ENCODE measurements around the gene UBE2S.

The UBE2S gene

GRCh38 chr19:55400281-55401087 lies 7.1 kb downstream of the UBE2S start:
- Histone ChIP-seq H3K4me3 (no peak overlapping the region), H3K27ac (no peak overlapping the region), H3K9me3 (no peaks in the 10 kb centered on the region), H3K36me3 (peaks cover 16 to 53% (median 44%) of the 10 kb centered on the region in 3 donors), H3K27me3 (no peaks in the 10 kb centered on the region), H3K4me1 (peaks cover 0 to 4% (median under 1%) of the 10 kb centered on the region in 4 donors)
- intact Hi-C loops (cut with DNase I; ENCODE audit: low total_unique reads): loop anchor here (10.0 kb wide), 1 partner anchor 234 kb away; no protein-coding TSS in a partner anchor
- DNase-seq: no peak
- TF ChIP-seq CTCF (IDR thresholded peaks at IDR 0.05): no peak

DNA sequence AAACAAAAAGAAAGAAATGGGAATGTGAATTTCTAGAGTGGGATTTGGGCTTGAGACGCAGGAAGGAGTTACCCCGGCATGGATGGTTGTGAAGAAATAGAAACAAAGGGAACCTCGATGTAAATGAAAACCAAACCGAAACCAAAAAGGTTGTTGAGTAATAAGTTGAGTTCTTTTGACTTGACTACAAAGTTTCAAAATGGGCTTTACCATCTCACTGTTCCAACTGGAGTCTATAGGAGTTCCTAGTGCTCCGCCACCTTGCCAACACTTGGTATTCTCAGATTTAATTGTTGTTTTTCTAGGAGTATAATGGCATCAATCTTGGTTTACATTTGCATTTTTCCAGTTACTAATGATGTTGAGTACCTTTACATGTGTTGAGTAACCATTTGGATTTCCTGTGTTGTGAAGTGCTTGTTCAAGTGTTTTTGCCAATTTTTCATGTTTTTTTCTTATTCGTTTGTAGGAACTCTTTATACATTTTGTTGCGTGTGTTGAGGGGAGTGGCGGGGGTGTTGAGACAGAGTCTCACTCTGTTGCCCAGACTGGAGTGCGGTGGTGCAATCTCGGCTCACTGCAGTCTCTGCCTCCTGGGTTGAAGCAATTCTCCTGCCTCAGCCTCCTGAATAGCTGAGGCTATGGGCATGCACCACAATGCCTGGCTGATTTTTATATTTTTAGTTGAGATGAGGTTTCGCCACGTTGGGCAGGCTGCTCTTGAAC lies 9.2 kb downstream of the UBE2S start:
- intact Hi-C loops (cut with DNase I; ENCODE audit: low total_unique reads): no loop called here
- H3K36me3 ChIP-seq: peaks cover 8 to 32% (median 29%) of the 10 kb centered on the region in 3 donors
- no peak overlapping the region for H3K4me3 ChIP-seq
- H3K4me1 ChIP-seq: peaks cover 0 to 3% (median 0%) of the 10 kb centered on the region in 4 donors
- H3K27ac ChIP-seq: no peak overlapping the region
- H3K9me3 ChIP-seq: no peaks in the 10 kb centered on the region
- no peaks in the 10 kb centered on the region for H3K27me3 ChIP-seq
- no peak for TF ChIP-seq CTCF (IDR thresholded peaks at IDR 0.05)
- no peak for DNase-seq

GRCh38 chr19:55392820-55393761 lies 14.5 kb downstream of the UBE2S start:
- intact Hi-C loops (cut with DNase I; ENCODE audit: low total_unique reads): no loop called here

GRCh38 chr19:55391702-55392615 lies 15.6 kb downstream of the UBE2S start:
- Histone ChIP-seq H3K4me1 (peaks cover 0 to 35% (median 24%) of the 10 kb centered on the region in 4 donors), H3K27ac (no peak overlapping the region), H3K4me3 (no peak overlapping the region), H3K27me3 (no peaks in the 10 kb centered on the region), H3K36me3 (peaks cover 4 to 60% (median 37%) of the 10 kb centered on the region in 3 donors), H3K9me3 (no peaks in the 10 kb centered on the region)
- DNase-seq: no peak
- intact Hi-C loops (cut with DNase I; ENCODE audit: low total_unique reads): no loop called here
- TF ChIP-seq CTCF (IDR thresholded peaks at IDR 0.05): no peak

More at GRCh38 chr19:55392820-55393761, 14.5 kb downstream of the UBE2S start:
- Histone ChIP-seq H3K4me1 (peaks cover 0 to 24% (median 13%) of the 10 kb centered on the region in 4 donors), H3K9me3 (no peaks in the 10 kb centered on the region), H3K27ac (no peak overlapping the region), H3K27me3 (no peaks in the 10 kb centered on the region), H3K36me3 (peaks cover 4 to 49% (median 26%) of the 10 kb centered on the region in 3 donors), H3K4me3 (no peak overlapping the region)
- TF ChIP-seq CTCF (IDR thresholded peaks at IDR 0.05): no peak
- DNase-seq: no peak

All from tibial artery (tissue), 4 donors.